Occipital lobe (tissue), 2 donors: Measurements from ENCODE around the gene PRRT4. TPM values are rescaled to one million over a fixed set of nuclear protein-coding genes. Genes with fewer than 3 reads are reported as not detected.

Source experiments
- DNase-seq: peaks from one replicate; lab custom pipeline; 2025; lab: John Stamatoyannopoulos, UW
- total RNA-seq: library from RNA; depleted of rRNA; stranded (reverse); fragments of >200 nt; gene quantifications from one replicate; pipeline ENCODE4 v1.2.3, GENCODE V29; 2014

Gene PRRT4
- total RNA-seq, 1 donor from 2014 or later = 2.7 TPM

GRCh38 chr7:128349466-128349825 lies 12.0 kb downstream of the PRRT4 start:
- no peak for DNase-seq

- peak; percentile 13 for DNase-seq
Measured at GRCh38 chr7:128347647-128348097, 13.8 kb downstream of the PRRT4 start.

GRCh38 chr7:128344431-128344774 lies 17.1 kb downstream of the PRRT4 start:
- DNase-seq = no peak

GRCh38 chr7:128343554-128344430 lies 17.7 kb downstream of the PRRT4 start, which contains the start of gene RBM28:
TSS of gene RBM28 (minus strand) at chr7:128343908. CDS start at chr7:128343793, 115 bp downstream.
- peak; percentile 80 for DNase-seq

GRCh38 chr7:128341733-128342132 lies 19.8 kb downstream of the PRRT4 start:
- DNase-seq = no peak

- DNase-seq = no peak
Measured at GRCh38 chr7:128335730-128336129, 25.8 kb downstream of the PRRT4 start.

- DNase-seq = no peak
Measured at GRCh38 chr7:128324368-128324680, 37.2 kb downstream of the PRRT4 start.

GRCh38 chr7:128323459-128324367 lies 37.8 kb downstream of the PRRT4 start:
- DNase-seq = no peak

GRCh38 chr7:128323040-128323439 lies 38.5 kb downstream of the PRRT4 start:
- DNase-seq = no peak

GRCh38 chr7:128322040-128322643 lies 39.3 kb downstream of the PRRT4 start:
- no peak for DNase-seq

GRCh38 chr7:128321044-128321422 lies 40.5 kb downstream of the PRRT4 start:
- DNase-seq = no peak

- no peak for DNase-seq
Measured at GRCh38 chr7:128318691-128319090, 42.8 kb downstream of the PRRT4 start.

GRCh38 chr7:128311013-128311412 lies 50.5 kb downstream of the PRRT4 start:
- DNase-seq = no peak

- DNase-seq = no peak
Measured at GRCh38 chr7:128310499-128310898, 51.0 kb downstream of the PRRT4 start.

- DNase-seq = no peak
Measured at GRCh38 chr7:128309976-128310375, 51.5 kb downstream of the PRRT4 start.

GRCh38 chr7:128309124-128309523 lies 52.4 kb downstream of the PRRT4 start:
- DNase-seq = no peak

GRCh38 chr7:128307061-128307460 lies 54.4 kb downstream of the PRRT4 start:
- no peak for DNase-seq

GRCh38 chr7:128304212-128304611 lies 57.3 kb downstream of the PRRT4 start:
- no peak for DNase-seq

- DNase-seq = no peak
Measured at GRCh38 chr7:128303643-128304042, 57.8 kb downstream of the PRRT4 start.

- DNase-seq = no peak
Measured at GRCh38 chr7:128303133-128303532, 58.4 kb downstream of the PRRT4 start.

- no peak for DNase-seq
Measured at GRCh38 chr7:128302139-128302538, 59.4 kb downstream of the PRRT4 start.
